OCI-LY7 (cell line): ENCODE data around the gene STK11IP. TPM values are rescaled to one million over a fixed set of nuclear protein-coding genes. Genes with fewer than 3 reads are reported as not detected.
A peak's percentile ranks its signal among the peaks of the same experiment; 100 is the strongest.

Source experiments
- BruUV-seq: library from RNA; stranded (reverse); fragments of 400-500 nt; replicated peaks from 2 replicates; lab custom pipeline; 2021; lab: Mats Ljungman, UMichigan
- CTCF ChIA-PET: fragments of 300-600 bp; sonication (Branson Sonifier 250); formaldehyde crosslinking; loops from one replicate; lab custom pipeline; 2022; ENCODE audit warnings: antibody characterized with exemption; ENCODE audit not compliant: unreplicated experiment; lab: Charles Lee
- POLR2A ChIA-PET: fragments of 300-600 bp; sonication (Branson Sonifier 250); formaldehyde crosslinking; loops from one replicate; lab custom pipeline; 2022; ENCODE audit warnings: antibody characterized with exemption; lab: Charles Lee
- DNase-seq: peaks from one replicate; pipeline ENCODE4 v3.0.0-alpha.2; 2015; ENCODE audit warnings: low spot score
- H2AFZ ChIP-seq: fragments of 200-600 bp; sonication (generic), shearing (Covaris generic); 2 replicates; pipeline ENCODE4 v1.6.1; 2014; ENCODE audit warnings: mild to moderate bottlenecking, antibody characterized with exemption, low read length, moderate library complexity
- H3K27ac ChIP-seq: fragments of 200-600 bp; sonication (generic); 2 replicates; pipeline ENCODE4 v1.5.1; 2014; ENCODE audit warnings: mixed run types, low read depth, mild to moderate bottlenecking, moderate library complexity, low read length, inconsistent platforms; ENCODE audit not compliant: poor library complexity, severe bottlenecking
- H3K36me3 ChIP-seq: fragments of 200-600 bp; sonication (generic); 2 replicates; pipeline ENCODE4 v1.6.1; 2014; ENCODE audit warnings: mild to moderate bottlenecking, antibody characterized with exemption, low read length, moderate library complexity, mixed read lengths; ENCODE audit not compliant: insufficient read depth
- H3K4me1 ChIP-seq: fragments of 200-600 bp; sonication (generic); 2 replicates; pipeline ENCODE4 v1.5.1; 2014; ENCODE audit warnings: mild to moderate bottlenecking, low read length; ENCODE audit not compliant: insufficient read depth, poor library complexity, severe bottlenecking
- H3K4me2 ChIP-seq: fragments of 200-600 bp; sonication (generic); 2 replicates; pipeline ENCODE4 v1.6.1; 2014; ENCODE audit warnings: mild to moderate bottlenecking, low read length
- H3K4me3 ChIP-seq: fragments of 200-600 bp; sonication (generic); 2 replicates; pipeline ENCODE4 v1.5.1; 2014; ENCODE audit warnings: mild to moderate bottlenecking, low read depth, low read length; ENCODE audit not compliant: poor library complexity, severe bottlenecking
- H3K79me2 ChIP-seq: fragments of 200-600 bp; sonication (generic); 2 replicates; pipeline ENCODE4 v1.6.1; 2016; ENCODE audit warnings: low read depth, mild to moderate bottlenecking, low read length, moderate library complexity, mixed read lengths; ENCODE audit not compliant: insufficient read depth
- H3K9me2 ChIP-seq: fragments of 200-600 bp; sonication (generic); 2 replicates; pipeline ENCODE4 v1.6.1; 2016; ENCODE audit warnings: mild to moderate bottlenecking, low read length, mixed read lengths; ENCODE audit not compliant: insufficient read depth
- H3K9me3 ChIP-seq: fragments of 200-600 bp; sonication (generic); 2 replicates; pipeline ENCODE4 v1.6.1; 2014; ENCODE audit warnings: mild to moderate bottlenecking, mixed run types, low read length, mixed read lengths
- H4K20me1 ChIP-seq: fragments of 200-600 bp; sonication (generic); 2 replicates; pipeline ENCODE4 v1.6.1; 2014; ENCODE audit warnings: mild to moderate bottlenecking, antibody characterized with exemption, low read length, moderate library complexity, mixed read lengths; ENCODE audit not compliant: insufficient read depth
- EZH2phosphoT487 ChIP-seq: fragments of 200-600 bp; sonication (generic); IDR thresholded peaks from 2 replicates; pipeline ENCODE4 v1.6.1; 2018; ENCODE audit warnings: low read depth, borderline replicate concordance, mild to moderate bottlenecking, mixed run types, antibody characterized with exemption, low read length, moderate library complexity, mixed read lengths
- intact Hi-C: fragments of 100-400 bp; cut with micrococcal nuclease; formaldehyde crosslinking; loops from one replicate; pipeline ENCODE4 v1.10.0; 2022; ENCODE audit not compliant: unreplicated experiment
- total RNA-seq, 2 experiments: library from RNA; depleted of rRNA in 1 of 2; stranded (reverse); fragments of >200 nt in 1 of 2; shearing (Covaris generic) in 1 of 2; gene quantifications; 2 replicates each; pipeline ENCODE4 v1.2.3, GENCODE V29; 2014 to 2022
- TF ChIP-seq, protein P1 (sequence below): fragments of 200-600 bp; sonication (generic); conservative IDR thresholded peaks from 2 replicates; pipeline ENCODE4 v1.5.1; 2014; ENCODE audit warnings: mild to moderate bottlenecking, antibody characterized with exemption, low read length, moderate library complexity, mixed read lengths

The STK11IP gene
- total RNA-seq, 2 experiments from 2014 or later, result 26.5 to 37.6 TPM

DNA sequence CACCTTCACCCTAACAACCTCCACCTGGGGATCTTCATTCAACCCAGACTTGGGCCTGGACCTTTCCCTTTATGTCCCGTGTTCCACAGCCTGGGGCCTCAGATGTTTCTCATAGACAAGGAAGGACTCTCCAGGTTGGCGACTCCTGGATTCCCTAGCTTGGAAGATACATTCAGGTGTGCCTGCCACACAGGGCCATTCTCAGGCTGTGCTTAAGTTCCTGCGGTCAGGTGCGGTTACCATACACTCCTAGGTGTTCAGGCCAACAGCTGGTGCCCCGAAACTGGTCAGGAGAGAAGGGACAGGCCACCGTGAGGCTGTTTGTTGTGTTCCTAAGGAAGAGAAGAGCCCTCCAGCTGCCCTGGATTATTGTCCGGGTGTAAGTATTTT, 45.4 kb downstream of the STK11IP start:
- DNase-seq, result no peak
- H3K4me3 ChIP-seq, result no peak overlapping the region
- no peaks in the 10 kb centered on the region for H3K79me2 ChIP-seq
- peak overlapping the region; percentile 68 for H3K4me2 ChIP-seq
- intact Hi-C loops, result loop anchor here (5.0 kb wide), 1 partner anchor 241 kb away; no protein-coding TSS in a partner anchor
- peaks cover 6% of the 10 kb centered on the region for H3K4me1 ChIP-seq
- no peaks in the 10 kb centered on the region for H3K9me3 ChIP-seq
- no peaks in the 10 kb centered on the region for H3K9me2 ChIP-seq
- TF ChIP-seq, protein P1, sequence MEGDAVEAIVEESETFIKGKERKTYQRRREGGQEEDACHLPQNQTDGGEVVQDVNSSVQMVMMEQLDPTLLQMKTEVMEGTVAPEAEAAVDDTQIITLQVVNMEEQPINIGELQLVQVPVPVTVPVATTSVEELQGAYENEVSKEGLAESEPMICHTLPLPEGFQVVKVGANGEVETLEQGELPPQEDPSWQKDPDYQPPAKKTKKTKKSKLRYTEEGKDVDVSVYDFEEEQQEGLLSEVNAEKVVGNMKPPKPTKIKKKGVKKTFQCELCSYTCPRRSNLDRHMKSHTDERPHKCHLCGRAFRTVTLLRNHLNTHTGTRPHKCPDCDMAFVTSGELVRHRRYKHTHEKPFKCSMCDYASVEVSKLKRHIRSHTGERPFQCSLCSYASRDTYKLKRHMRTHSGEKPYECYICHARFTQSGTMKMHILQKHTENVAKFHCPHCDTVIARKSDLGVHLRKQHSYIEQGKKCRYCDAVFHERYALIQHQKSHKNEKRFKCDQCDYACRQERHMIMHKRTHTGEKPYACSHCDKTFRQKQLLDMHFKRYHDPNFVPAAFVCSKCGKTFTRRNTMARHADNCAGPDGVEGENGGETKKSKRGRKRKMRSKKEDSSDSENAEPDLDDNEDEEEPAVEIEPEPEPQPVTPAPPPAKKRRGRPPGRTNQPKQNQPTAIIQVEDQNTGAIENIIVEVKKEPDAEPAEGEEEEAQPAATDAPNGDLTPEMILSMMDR, result no peak
- no peak for TF ChIP-seq EZH2phosphoT487
- ChIA-PET CTCF (interaction anchor here (0.6 to 1.2 kb wide), 2 partner anchors 13 to 46 kb away, joined by 3 to 4 read pairs; no protein-coding TSS in a partner anchor), POLR2A (interaction anchor here (0.5 to 1.0 kb wide), 2 partner anchors 22 to 144 kb away, joined by 3 to 5 read pairs; partner anchors contain the start of gene GMPPA)
- no TSS peak for BruUV-seq
- no peak overlapping the region for H3K27ac ChIP-seq
- no peaks in the 10 kb centered on the region for H4K20me1 ChIP-seq
- no peaks in the 10 kb centered on the region for H3K36me3 ChIP-seq
- peak overlapping the region; percentile 97 for H2AFZ ChIP-seq

DNA sequence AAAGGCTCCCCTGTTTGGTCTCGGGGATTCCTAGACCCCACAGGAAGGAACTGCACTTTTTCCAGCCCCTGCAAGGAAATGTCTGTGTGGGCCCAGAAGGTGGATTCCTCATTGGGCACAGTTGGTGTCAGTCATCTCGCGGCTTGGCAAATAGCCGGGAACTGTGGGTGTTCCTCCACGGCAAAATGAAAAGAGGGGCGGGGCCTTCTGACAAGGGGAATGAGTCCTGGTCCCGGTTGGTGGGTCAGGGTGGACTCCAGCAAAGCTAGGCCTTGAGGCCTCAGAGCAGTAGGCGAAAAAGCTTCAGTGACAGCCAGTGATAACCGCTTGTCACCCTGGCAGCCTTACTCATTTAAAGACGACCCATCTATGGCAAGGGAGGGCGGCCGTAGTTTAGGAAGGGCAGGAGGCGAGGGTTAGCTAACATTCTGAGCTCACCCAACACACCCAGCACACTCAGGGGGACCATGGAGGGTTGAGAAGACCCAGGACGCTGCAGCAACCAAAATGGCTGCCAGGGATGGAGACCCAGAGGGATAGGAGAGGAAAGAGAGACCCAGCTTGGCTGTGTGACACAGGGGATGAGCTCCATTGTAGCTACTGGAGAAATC, 46.2 kb downstream of the STK11IP start:
- Histone ChIP-seq H3K9me3 (no peaks in the 10 kb centered on the region), H2AFZ (no peak overlapping the region), H3K9me2 (no peaks in the 10 kb centered on the region), H3K27ac (no peak overlapping the region), H3K36me3 (no peaks in the 10 kb centered on the region), H3K4me3 (no peak overlapping the region), H3K79me2 (no peaks in the 10 kb centered on the region), H4K20me1 (no peaks in the 10 kb centered on the region), H3K4me2 (no peak overlapping the region), H3K4me1 (peaks cover 6% of the 10 kb centered on the region)
- DNase-seq, result no peak
- no peak for TF ChIP-seq EZH2phosphoT487
- TF ChIP-seq, protein P1, result no peak
- ChIA-PET CTCF (interaction anchor here (1.2 kb wide), 1 partner anchor 47 kb away, joined by 4 read pairs; no protein-coding TSS in a partner anchor), POLR2A (interaction anchor here (0.5 to 1.0 kb wide), 2 partner anchors 10 to 21 kb away, joined by 3 to 5 read pairs; no protein-coding TSS in a partner anchor)
- intact Hi-C loops, result loop anchor here (5.0 kb wide), 1 partner anchor 242 kb away; no protein-coding TSS in a partner anchor
- BruUV-seq, result no TSS peak
